HG03103 (cell line): ENCODE data around the gene PADI2.
"Not testable (repeated sequence)": the region's sequence is repeated elsewhere in the genome, so short reads cannot be mapped to it uniquely, and the experiment has no call there.

Experiments
- ATAC-seq: cut with Tn5 transposase; IDR thresholded peaks from one replicate; pipeline ENCODE4 v1.9.1; 2021; ENCODE audit warnings: low read depth; ENCODE audit not compliant: unreplicated experiment

Gene PADI2

DNA sequence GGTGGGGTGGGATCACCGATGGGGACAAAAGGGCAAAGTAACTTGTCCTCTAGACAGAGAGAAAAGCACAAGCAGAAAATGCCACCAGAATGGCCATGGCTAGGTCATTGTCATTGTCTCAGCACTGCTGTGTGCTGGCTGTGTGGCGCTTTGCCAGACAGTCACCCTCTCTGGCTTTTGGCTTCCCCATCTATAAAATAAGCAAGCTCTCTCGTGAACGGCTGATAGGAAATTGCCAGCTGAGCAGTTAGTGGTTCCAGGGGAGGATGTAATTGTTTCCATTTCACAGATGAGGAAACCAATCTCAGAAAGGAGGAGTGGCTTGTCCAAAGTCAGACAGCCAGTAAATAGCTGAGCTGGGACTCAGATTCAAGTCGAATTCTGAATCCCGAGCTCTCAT is 32.5 kb downstream of the PADI2 start:
- ATAC-seq = no peak

DNA sequence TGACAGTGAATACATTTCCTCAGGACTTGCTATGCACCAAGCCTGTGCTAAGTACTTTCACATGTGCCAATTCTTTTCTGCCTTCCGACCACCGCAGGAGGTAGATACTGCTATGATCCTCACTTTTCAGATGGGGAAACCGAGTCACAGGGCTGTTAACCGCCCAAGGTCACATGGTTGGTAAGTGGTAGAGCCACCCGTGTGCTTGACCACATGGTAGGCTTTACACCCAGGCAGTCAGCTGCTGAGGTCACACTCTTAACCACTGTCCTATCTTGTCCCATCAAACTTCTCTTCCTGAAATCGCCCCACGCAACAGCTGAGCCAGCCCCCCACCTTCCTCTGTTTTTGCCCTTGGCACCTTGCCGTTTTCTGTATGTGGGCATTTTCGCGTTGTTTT is 34.5 kb downstream of the PADI2 start:
- no peak for ATAC-seq

DNA sequence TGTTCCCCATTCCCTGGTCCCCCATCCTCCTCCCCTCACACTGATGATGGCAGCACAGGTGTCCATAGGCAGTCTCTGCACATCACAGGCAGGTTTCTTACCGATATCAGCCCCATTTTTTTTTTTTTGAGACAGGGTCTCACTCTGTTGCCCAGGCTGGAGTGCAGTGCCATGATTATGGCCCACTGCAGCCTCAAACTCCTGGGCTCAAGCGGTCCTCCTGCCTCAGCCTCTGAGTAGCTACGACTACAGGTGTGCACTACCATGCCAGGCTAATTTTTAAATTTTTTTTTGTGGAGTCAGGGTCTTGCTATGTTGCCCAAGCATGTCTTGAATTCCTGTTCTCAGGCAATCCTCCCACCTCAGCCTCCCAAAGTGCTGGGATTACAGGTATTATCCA is 36.5 kb downstream of the PADI2 start:
- no peak for ATAC-seq

DNA sequence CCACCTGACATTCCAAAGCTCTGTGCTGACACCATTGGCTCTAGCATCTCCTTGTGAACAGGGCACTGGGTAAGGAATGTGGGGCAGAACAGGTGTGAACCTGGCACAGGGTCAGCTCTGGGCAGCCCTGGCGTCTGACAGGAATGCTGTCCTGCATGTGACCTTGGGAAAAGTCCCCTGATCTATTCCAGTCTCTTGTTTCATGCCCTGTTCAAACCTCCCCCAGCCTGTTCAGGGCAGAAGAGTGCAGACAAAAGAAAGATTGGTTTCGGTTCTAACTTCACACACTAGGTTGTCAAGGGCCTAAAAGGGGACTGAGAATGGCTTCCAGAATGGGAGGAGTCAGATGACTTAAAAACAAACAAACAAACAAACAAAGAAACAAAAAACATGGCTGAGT is 37.8 kb downstream of the PADI2 start:
- no peak for ATAC-seq

DNA sequence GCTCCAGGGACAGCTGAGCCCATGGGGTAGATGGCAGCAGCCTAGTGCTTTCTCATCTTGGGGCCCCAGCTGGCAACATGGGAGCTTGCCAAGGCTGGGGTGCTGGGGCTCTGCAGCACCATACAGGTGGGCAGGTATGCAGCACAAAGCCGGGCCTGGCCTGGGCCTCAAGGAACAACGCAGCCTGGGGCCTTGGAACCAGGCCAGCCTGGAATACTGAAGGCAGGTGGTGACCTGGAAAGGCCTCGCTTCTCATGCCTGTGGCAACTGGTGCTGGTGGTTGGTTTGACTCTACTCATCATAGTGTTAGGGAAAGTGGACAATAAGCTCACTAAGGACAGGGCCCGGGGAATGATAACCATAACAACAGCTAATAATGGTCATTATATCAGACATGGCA is 38.4 kb downstream of the PADI2 start:
- ATAC-seq = no peak

DNA sequence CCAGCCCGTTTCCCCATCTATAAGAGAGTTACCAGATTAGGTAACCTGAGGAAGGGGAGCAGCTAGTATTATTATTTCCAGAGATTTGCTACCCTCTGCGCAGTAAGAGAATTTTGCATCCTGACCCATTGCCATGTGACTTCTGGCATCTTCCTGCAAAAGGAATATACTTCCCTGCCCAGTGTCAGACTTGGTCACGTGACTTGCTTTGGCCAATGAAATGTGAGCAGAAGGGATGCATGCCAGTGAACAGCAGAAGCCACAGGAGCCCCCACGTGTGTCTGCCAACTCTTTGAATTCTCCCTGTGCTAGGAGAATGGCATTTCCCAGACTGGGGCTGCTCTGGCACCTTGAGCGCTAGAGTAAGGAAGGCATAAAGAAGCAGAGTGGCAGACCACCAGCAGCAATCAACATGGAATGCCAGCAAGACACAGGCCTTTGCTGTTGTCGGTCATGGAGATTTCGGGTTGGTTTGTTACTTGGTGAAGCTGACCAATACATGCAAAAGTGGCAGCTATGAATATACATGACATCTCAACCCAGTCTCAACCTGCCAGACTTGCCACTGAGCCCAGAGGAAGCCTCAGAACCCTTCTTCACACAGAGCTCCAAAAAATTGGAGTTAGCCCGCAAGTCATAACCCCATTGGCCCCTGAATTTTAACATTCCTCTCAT is 39.0 kb downstream of the PADI2 start:
- ATAC-seq = no peak

DNA sequence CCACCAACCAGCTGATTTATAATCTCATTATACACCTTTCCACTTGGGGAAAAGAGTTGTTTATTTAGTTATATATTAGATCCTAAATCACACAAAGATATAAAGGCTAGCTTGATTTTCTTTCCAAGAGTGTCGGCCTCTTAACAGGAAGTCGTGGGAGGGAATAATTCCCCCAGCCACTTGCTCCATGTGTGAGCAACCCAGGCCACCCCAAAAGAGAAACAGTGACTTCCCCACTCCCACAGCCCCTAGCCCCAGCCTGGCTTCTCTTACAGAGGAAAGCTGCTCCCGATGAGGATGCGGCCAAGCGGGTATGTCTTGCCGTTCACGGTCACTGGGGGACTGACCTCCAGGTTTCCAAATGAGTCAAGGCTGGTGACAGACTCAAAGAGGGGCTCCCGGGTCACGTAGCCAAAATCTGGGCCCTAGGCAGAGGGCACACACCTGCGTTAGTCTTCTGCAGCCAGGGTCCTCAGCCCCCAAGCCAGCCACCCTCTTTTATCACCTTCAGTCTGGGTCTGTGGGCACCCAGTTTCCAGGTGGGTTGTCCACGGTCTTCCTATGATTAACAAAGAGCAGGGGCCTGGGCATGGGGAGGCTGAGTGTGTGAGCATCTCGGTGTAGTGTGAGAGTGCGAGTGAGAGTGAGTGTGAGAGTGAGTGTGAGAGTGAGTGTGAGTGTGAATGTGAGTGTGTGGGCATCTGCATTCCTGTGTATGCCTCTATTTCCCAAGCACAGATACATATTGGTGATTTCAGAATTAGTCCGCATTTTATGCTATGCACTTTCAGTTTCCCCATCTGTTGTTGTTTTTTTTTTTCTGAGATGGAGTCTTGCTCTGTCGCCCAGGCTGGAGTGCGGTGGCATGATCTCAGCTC is 40.0 kb downstream of the PADI2 start:
- no peak for ATAC-seq

DNA sequence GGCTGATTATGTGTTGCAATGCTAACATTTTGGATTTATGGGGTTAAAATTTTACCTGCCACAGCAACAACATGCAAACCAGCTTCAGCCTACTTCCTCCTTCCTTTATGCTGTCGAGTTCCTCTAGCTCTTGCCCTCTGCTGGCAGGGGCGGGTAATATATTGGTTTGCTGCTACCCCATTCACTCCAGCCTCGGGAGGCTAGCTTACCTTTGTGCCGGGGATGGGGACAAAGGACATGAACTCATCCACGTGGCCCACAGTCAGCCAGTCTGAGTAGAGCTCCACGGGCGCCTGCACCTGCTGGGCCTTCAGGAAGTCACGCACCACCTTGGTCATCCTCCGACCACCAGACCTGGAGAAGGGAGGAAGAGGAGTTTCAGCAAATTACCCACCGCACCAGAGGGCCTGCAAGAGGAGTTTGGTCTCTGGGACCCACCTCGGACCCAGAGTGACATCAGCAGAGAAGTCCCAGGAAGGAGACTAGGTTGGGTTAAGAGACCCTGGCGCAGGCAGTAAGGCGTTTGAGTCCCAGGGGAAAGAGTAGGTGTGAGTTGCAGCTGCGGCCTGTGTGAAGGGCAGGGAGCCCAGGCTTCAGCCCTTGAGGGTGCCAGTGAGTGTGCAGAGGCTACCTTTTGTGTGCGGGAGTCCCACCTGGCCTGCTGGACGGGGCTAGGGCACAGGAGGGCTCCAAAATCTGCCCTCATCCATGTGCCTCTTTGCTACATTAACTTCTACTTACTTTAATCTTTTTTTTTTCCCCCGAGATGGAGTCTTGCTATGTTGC is 43.6 kb downstream of the PADI2 start:
- no peak for ATAC-seq

DNA sequence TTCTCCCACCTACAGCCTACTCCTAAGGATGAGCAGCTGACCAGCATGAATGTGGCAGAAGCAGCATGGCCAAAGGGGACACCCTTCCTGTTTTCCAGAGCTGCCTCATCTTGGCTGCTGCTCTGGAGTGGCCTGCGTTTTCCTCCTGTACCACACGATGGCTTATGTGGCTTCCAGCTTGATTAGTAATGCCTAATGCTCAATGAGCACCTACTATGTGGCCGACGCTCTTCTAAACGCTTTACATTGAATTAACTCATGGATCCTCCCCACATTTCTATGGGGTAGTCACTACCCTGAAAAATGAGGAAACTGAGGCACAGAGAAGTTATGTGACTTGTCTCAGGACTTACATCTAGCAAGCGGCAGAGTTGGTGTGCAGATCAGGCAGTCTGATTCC is 47.5 kb downstream of the PADI2 start:
- ATAC-seq = no peak

DNA sequence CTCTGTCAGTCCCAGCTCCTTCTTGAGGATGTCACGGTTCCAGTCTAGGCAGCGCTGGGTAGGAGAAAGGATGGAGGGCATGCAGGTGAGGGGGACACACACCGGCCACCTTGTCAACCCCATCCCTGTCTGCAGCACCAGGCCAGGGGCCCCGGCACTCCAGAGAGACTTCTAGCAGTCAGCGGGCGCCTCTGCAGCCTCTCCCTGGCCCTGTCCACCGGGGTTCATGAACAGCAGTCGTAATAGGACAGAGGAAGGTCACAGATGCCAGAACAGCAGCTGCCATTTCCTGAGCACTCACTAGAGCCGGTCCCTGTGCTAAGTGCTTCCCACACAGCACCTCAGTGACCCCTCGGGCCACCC is 49.1 kb downstream of the PADI2 start:
- ATAC-seq = no peak

DNA sequence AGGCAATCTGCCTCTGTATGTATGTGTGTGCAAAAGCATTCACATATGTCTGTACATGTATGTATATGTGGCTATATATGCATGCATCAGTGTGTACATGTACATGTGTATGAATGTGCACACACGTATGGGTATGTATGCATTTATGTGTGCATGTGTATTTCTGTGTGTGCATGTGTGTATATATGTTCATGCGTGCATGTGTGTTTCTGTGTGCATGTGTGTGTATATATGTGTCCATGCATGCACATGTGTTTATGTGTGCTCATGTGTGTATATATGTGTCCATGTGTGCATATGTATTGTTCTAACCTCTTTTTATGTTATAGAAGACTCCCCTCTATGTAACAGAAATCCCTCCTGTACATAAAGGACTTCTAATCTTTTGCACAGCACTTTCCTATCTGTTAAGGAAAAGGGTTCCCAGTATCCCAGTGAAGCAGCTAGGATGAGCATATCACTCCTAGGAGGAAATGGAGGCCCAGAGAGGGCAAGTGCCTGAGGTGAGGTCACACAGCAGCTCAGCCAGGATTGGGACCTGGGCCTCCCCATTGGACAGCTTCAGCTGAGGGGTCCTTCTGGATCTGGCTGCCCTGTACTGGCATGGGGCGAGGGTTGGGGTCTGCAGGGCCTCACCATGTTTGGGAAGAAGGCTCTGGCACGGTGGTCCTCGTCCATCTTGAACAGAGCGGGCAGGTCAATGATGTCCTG is 49.6 kb downstream of the PADI2 start:
- no peak for ATAC-seq

DNA sequence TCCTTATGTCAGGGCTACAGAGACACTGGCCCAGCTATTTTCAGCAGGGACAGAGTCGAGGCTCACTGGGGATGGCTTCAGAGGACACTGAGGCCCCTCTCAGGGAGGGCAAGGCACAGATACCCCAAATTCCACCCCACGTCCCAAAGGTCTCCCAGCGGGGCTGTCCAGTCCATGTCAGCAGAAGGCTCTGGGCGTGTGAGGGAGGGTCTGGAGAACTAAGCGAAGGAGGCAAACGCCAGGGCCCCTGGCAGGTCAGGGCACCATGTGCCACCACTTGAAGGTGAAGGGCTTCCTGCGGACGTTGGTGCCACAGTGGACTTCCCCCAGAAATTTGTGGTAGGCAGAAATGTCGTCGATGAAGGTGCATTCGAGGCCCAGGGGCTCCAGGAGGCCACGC is 50.5 kb downstream of the PADI2 start:
- ATAC-seq = no peak

DNA sequence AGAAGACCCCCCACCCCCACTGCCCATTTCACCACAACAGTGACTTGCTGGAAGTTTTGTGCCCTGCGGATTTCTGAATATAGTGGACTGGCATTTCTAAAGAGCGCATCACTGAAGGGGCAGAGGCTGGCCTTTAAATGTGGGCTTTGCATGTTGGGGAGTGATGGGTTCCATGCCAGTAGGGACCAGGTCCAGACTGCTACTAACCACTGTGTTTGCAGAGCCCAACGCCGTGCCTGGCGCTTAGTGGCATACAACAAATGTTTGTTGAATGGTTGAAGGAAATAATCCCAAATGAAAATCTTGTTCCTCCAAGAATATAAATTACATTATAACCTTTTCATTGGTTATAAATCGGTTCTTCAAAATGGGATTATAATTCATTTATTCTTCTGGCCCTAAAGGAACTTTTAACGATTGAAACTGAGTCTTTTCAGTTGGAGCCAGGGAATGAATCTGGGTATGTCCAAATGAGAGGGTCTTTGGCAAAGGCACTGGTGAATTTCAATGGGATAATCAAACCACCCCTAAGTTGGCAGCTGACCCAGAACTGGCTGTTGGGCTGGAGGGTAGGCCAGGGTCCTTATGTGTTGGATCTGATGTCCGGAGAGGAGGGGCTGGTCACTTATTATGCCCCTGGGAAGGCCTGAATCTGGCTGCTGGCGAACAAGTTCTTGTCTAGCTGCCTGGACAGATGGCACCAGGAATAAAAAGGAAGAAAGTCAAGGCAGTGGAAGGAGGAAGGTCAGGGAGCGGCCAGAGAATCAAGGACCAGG is 51.6 kb downstream of the PADI2 start:
- ATAC-seq = no peak

DNA sequence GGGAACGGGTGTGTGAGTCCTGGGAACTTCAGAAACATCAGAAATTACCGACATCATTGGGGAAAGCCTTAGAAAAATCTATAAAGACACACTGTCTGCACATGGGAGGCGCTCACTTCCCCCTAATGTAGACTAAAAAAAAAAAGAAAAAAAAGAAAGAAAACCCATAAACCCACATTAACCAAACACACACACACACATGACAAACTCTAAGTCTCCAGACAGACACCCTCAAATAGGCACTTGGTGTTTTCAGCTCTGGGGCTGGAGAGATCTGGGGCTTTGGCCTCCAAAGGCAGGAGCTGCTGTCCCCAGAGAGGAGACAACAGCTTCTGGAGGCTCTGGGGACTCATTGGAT is 52.2 kb downstream of the PADI2 start:
- ATAC-seq = no peak

DNA sequence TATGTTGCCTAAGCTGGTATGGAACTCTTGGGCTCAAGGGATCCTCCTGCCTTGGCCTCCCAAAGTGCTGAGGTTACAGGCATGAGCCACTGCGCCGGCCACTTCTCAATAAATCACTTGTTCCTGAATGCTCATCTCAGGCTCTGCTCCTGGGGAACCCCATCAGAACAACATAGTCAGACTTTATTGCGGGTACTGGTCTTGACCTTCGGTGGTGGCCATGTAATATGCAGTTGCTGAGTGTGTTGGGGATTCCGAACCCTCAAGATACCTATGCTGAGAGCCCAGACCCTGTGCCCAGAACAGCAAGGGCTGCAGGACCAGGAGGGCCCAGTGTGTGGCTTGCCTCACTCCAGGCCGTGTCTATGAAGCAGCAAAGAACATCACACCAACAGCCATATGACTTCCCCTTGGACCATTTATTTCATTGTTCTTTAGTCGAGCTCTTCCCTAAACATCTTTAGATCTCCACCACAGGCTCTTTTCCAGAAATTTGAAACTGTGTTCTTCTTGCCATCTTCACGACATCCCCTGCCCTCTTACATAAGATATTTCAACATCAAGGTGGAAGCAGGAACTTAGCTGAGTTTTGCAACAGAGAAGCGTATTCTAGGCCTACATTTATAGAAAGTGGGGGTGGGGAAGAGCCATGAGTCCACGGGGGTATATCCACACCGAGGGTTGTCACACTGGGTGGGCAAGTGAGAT is 52.7 kb downstream of the PADI2 start:
- ATAC-seq = no peak

DNA sequence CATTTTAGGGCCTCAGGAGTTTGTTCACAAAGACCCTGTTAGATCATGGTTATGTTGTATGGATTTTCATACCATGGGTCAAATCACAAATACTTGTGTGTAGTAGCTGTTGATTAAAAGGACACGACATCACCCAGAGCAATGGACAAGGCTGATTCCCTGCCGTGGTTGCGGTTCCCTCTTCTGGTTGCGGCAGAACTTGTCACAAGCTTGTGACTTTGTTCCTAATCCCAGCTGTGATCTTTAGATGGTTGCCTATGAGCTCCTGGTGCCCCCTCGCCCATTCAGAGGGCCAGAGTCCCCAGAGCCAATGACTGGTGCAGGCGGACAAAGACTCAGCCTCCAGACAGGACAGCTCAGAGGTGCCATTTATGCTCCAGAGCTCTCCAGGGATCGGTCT is 53.6 kb downstream of the PADI2 start:
- ATAC-seq = no peak

DNA sequence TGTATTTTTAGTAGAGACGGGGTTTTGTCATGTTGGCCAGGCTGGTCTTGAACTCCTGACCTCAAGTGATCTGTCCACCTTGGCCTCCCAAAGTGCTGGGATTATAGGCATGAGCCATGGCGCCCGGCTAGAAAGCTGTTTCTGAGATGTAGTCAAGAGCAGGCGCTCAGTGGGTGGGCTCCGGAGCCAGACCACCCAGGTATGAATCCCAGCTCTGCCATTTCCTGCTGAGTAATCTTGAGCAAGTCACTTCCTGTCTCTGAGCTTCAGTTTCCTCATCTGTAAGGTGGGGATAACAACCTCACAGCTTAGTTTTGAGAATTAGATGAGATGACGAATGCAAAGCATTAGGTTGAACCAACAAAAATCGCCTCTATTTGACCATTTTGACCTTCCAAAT is 56.5 kb downstream of the PADI2 start:
- not testable (repeated sequence) for ATAC-seq

DNA sequence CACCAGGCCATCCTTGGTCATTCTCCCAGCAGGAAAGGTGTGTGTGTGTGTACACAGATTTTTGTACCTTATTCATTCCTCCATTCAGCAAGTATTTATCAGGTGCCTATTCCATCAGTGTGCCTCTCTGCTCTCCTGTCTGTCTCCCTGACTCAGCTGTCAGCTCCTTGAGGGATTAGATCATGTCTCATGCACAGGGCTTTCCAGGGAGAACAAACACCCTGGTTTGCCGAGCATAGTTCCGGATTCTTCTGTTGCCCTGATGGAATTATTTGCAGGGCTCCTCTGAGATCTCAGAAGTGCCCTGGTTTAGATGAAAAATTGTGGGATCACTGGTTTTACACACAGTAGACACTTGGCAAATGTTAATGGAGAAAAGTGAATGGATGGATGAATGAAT is 57.4 kb downstream of the PADI2 start:
- no peak for ATAC-seq

DNA sequence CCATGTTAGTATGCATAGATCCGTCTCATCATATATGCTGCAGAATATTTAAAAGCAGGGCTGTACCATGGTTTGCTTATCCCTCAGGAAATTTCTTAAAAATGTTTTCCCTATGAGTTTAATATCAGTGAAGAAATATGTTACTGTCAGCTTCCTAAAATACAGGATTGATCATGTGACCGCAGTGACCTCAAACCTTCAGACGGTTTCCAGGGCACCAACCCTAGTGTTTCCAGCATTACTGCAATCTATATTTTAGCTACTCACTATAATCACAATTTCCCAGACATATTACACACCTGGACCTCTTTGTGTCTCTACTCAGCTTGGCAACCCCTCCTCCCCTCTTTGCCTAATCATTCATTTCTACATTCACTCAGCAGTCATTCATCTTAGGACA is 57.8 kb downstream of the PADI2 start:
- no peak for ATAC-seq

DNA sequence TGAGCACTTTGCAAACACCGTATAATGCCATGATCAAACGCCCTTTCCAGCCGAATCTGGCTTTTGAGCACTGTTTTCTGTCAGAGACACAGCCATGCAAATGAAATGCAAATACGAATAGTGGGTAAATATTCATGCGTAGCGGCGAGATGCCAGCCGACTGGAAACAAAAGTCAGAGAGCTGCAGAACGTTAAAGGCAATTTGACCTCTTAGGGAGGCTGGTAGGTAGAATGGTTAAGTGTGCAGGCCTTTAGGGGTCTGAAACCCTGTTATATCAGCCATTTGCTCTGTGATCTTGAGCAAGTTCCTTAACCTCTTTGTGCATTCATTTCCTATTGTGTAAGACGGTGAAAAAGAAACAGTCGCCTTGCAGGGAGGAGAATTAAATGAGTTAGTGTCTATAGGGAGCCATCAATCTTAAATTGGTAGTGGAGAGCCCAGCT is 58.9 kb downstream of the PADI2 start:
- no peak for ATAC-seq
